ENCODE results near the gene AOC1.

DNA sequence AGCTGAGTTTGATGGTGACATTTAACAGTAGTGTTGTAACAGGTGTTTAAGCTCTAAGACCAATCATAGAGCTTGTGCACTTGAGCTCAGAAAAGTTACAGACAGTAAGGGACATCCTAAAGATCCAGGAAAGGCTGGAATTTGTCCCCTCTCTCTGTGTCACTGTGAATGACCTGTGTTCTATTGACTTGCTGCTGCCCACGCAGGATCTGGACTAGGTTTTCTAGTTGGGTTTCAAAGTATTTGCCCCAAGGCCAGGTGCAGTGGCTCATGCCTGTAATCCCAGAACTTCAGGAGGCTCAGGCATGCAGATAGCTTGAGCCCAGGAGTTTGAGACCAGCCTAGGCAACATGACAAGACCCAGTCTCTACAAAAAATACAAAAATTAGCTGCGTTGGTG, 17.1 kb downstream of the AOC1 start:
- TF ChIP-seq EZH2 (IDR thresholded peaks at IDR 0.05; ENCODE audit: insufficient read depth, poor library complexity, severe bottlenecking) (no peak), EZH2phosphoT487 (IDR thresholded peaks at IDR 0.05; ENCODE audit: insufficient read depth, low read depth) (no peak)

Measured in GM23248 (cell line).